NB4 (cell line): Measurements from ENCODE around the gene TRAF7.

Experiments used
- POLR2A ChIP-seq: IDR thresholded peaks from 2 replicates; pipeline ENCODE4 v1.6.1; 2011; ENCODE audit warnings: mild to moderate bottlenecking; ENCODE audit not compliant: insufficient read length; ENCODE audit errors: extremely low read depth
- TF ChIP-seq, protein P1 (sequence below): IDR thresholded peaks from one replicate; pipeline ENCODE4 v1.5.1; 2012; ENCODE audit warnings: low read depth, low read length
- TF ChIP-seq, protein P2 (sequence below): IDR thresholded peaks from 2 replicates; pipeline ENCODE4 v1.6.1; 2011; ENCODE audit warnings: low read depth, low read length

DNA sequence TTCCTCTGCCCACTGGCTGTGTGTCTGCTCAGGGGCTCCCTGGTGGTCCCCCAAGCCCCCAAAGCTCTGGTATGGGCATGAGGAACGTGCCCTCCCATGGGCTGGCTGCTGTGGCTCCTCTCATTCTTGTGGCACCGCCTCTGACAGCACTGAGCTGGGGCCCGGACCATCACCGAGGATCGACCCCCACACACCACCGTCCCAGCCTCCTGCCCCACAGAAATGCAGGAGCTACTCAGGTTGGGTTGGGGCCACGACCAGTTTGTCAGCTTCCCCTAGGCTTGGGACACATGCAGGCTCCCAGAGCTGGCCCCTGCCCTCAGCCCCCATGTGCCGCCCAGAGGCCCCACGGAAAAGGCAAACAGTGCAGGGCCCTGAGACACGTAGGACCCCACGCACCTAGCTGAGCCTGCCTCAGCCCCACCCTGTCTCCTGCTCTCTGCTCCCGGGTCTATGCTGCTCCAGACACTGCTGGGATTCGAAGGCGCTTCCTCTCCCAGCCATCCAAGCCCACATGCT lies 44.1 kb downstream of the TRAF7 start:
- TF ChIP-seq, protein P1, sequence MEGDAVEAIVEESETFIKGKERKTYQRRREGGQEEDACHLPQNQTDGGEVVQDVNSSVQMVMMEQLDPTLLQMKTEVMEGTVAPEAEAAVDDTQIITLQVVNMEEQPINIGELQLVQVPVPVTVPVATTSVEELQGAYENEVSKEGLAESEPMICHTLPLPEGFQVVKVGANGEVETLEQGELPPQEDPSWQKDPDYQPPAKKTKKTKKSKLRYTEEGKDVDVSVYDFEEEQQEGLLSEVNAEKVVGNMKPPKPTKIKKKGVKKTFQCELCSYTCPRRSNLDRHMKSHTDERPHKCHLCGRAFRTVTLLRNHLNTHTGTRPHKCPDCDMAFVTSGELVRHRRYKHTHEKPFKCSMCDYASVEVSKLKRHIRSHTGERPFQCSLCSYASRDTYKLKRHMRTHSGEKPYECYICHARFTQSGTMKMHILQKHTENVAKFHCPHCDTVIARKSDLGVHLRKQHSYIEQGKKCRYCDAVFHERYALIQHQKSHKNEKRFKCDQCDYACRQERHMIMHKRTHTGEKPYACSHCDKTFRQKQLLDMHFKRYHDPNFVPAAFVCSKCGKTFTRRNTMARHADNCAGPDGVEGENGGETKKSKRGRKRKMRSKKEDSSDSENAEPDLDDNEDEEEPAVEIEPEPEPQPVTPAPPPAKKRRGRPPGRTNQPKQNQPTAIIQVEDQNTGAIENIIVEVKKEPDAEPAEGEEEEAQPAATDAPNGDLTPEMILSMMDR, result no peak
- TF ChIP-seq POLR2A, result no peak
- TF ChIP-seq, protein P2, sequence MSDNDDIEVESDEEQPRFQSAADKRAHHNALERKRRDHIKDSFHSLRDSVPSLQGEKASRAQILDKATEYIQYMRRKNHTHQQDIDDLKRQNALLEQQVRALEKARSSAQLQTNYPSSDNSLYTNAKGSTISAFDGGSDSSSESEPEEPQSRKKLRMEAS, result no peak
